SK-N-SH (cell line): Measurements from ENCODE around the gene CKS1B. TPM values are rescaled to one million over a fixed set of nuclear protein-coding genes. Genes with fewer than 3 reads are reported as not detected.
A peak's percentile ranks its signal among the peaks of the same experiment; 100 is the strongest.

ENCODE experiments used
- CTCF ChIA-PET: fragments of 300-600, 350-600 bp; formaldehyde crosslinking; extraction: SDS; loops from one replicate; lab custom pipeline; 2021; lab: Yijun Ruan, JAX
- POLR2A ChIA-PET: fragments of 350-600 bp; sonication (Branson Sonifier 250); formaldehyde crosslinking; extraction: SDS; loops from one replicate; lab custom pipeline; 2020; ENCODE audit warnings: antibody characterized with exemption, inconsistent platforms; lab: Yijun Ruan, JAX
- DNase-seq: peaks from one replicate; pipeline ENCODE4 v3.0.0; 2012
- H2AFZ ChIP-seq: fragments of 200-600 bp; sonication (generic); 2 replicates; pipeline ENCODE4 v1.8.1; 2016; ENCODE audit warnings: antibody characterized with exemption, mild to moderate bottlenecking, low read depth
- H3F3A ChIP-seq: fragments of 200-600 bp; sonication (generic); replicated peaks from 2 replicates; pipeline ENCODE3; 2016; ENCODE audit warnings: antibody characterized with exemption, mild to moderate bottlenecking; ENCODE audit not compliant: insufficient read depth
- H3K27ac ChIP-seq, 2 experiments: fragments of 200-500 bp in 1 of 2; fragments of 200-600 bp in 1 of 2; sonication (Bioruptor generic) in 1 of 2; sonication (generic), shearing (Covaris generic) in 1 of 2; 2 replicates each; pipeline versions ENCODE4 v1.5.1 to v1.6.1; 2014 to 2016; ENCODE audit warnings: low read depth in 2 of 2, inconsistent platforms in 1 of 2, low read length in 1 of 2, mild to moderate bottlenecking in 1 of 2, mixed read lengths in 1 of 2
- H3K27me3 ChIP-seq: fragments of 200-600 bp; sonication (generic), shearing (Covaris generic); 2 replicates; pipeline ENCODE4 v1.6.1; 2016; ENCODE audit warnings: mixed run types; ENCODE audit not compliant: insufficient read depth
- H3K36me3 ChIP-seq, 2 experiments: fragments of 200-500 bp in 1 of 2; fragments of 200-600 bp in 1 of 2; sonication (Bioruptor generic) in 1 of 2; sonication (generic) in 1 of 2; replicated peaks in 1 of 2; 2 replicates each; pipeline versions ENCODE3 to v1.5.1; 2014 to 2016; ENCODE audit warnings: low read length in 1 of 2, mild to moderate bottlenecking in 1 of 2; ENCODE audit not compliant: insufficient read depth in 2 of 2, control insufficient read depth in 1 of 2
- H3K4me1 ChIP-seq, 2 experiments: fragments of 200-500 bp in 1 of 2; fragments of 200-600 bp in 1 of 2; sonication (Bioruptor generic) in 1 of 2; sonication (generic), shearing (Covaris generic) in 1 of 2; 2 replicates each; pipeline versions ENCODE4 v1.5.1 to v1.6.1; 2014 to 2016; ENCODE audit warnings: low read depth in 1 of 2, low read length in 1 of 2, mixed run types in 1 of 2; ENCODE audit not compliant: insufficient read depth in 2 of 2, control insufficient read depth in 1 of 2
- H3K4me2 ChIP-seq: fragments of 200-600 bp; sonication (generic), shearing (Covaris generic); 2 replicates; pipeline ENCODE4 v1.6.1; 2017; ENCODE audit warnings: mixed run types
- H3K4me3 ChIP-seq, 2 experiments: fragments of 200-500 bp in 1 of 2; fragments of 200-600 bp in 1 of 2; sonication (Bioruptor generic) in 1 of 2; sonication (generic), shearing (Covaris generic) in 1 of 2; 2 replicates each; pipeline versions ENCODE4 v1.5.1 to v1.8.1; 2014 to 2016; ENCODE audit warnings: low read depth in 2 of 2, inconsistent platforms in 1 of 2, low read length in 1 of 2, mild to moderate bottlenecking in 1 of 2, mixed read lengths in 1 of 2, moderate library complexity in 1 of 2
- H3K79me2 ChIP-seq: fragments of 200-600 bp; sonication (generic); 2 replicates; pipeline ENCODE4 v1.8.1; 2017; ENCODE audit warnings: mild to moderate bottlenecking; ENCODE audit not compliant: insufficient read depth
- H3K9ac ChIP-seq: fragments of 200-600 bp; sonication (generic); 2 replicates; pipeline ENCODE4 v1.6.1; 2017; ENCODE audit warnings: mixed run types
- H3K9me2 ChIP-seq: fragments of 200-600 bp; sonication (generic); 2 replicates; pipeline ENCODE4 v1.6.1; 2017; ENCODE audit warnings: mixed run types
- H3K9me3 ChIP-seq: fragments of 200-600 bp; sonication (generic); 2 replicates; pipeline ENCODE4 v1.6.1; 2017; ENCODE audit warnings: mixed run types, mild to moderate bottlenecking, moderate library complexity
- H4K20me1 ChIP-seq: fragments of 200-600 bp; sonication (generic); 2 replicates; pipeline ENCODE4 v1.6.1; 2017; ENCODE audit warnings: mild to moderate bottlenecking, mixed run types; ENCODE audit not compliant: insufficient read depth
- CHD2 ChIP-seq: fragments of 150-350 bp; IDR thresholded peaks from 2 replicates; pipeline ENCODE4 v1.6.1; 2018; ENCODE audit warnings: low read length; ENCODE audit not compliant: partially characterized antibody
- ELF1 ChIP-seq: IDR thresholded peaks from 2 replicates; pipeline ENCODE4 v1.4.0; 2012
- FOXJ3 ChIP-seq: sonication (generic); formaldehyde crosslinking; IDR thresholded peaks from 2 replicates; pipeline ENCODE4 v1.5.1; 2020; ENCODE audit warnings: mild to moderate bottlenecking, missing genetic modification reagents
- FOXM1 ChIP-seq: IDR thresholded peaks from 2 replicates; pipeline ENCODE4 v1.4.0; 2012; ENCODE audit warnings: low read depth, mild to moderate bottlenecking
- GABPA ChIP-seq: IDR thresholded peaks from 2 replicates; pipeline ENCODE4 v1.4.0; 2012; ENCODE audit warnings: low read depth, mild to moderate bottlenecking
- GATA2 ChIP-seq: sonication (generic); formaldehyde crosslinking; IDR thresholded peaks from 2 replicates; pipeline ENCODE4 v1.5.0; 2020; ENCODE audit warnings: mild to moderate bottlenecking, missing genetic modification reagents
- NRF1 ChIP-seq: IDR thresholded peaks from 2 replicates; pipeline ENCODE4 v1.6.1; 2012; ENCODE audit warnings: low read depth, mild to moderate bottlenecking, low read length
- RCOR1 ChIP-seq: fragments of 150-350 bp; IDR thresholded peaks from 2 replicates; pipeline ENCODE4 v1.6.1; 2017; ENCODE audit warnings: antibody characterized with exemption, low read length
- RFX5 ChIP-seq: IDR thresholded peaks from 2 replicates; pipeline ENCODE4 v1.6.1; 2012; ENCODE audit warnings: mild to moderate bottlenecking, improper control_type of control experiment, low read length
- SMC3 ChIP-seq: IDR thresholded peaks from 2 replicates; pipeline ENCODE4 v1.6.1; 2012; ENCODE audit warnings: low read depth, low read length, improper control_type of control experiment
- TAF1 ChIP-seq: IDR thresholded peaks from 2 replicates; pipeline ENCODE4 v1.6.1; 2012; ENCODE audit warnings: low read depth, mild to moderate bottlenecking, low read length, moderate library complexity, borderline replicate concordance
- TEAD4 ChIP-seq: IDR thresholded peaks from 2 replicates; pipeline ENCODE4 v1.4.0; 2012; ENCODE audit warnings: mild to moderate bottlenecking, borderline replicate concordance; ENCODE audit not compliant: insufficient read depth
- WGBS: methylation state at CpG from one replicate; pipeline ENCODE4 v1.1.6; 2017; ENCODE audit warnings: low lambda C conversion rate; 5-methylcytosine and 5-hydroxymethylcytosine counted together
- polyA plus RNA-seq, 3 experiments: library from polyadenylated mRNA; depleted of rRNA; stranded (reverse); fragments of >200 nt; gene quantifications; 2 replicates each; pipeline ENCODE4 v1.2.3, GENCODE V29; 2012
- TF ChIP-seq, protein P1 (sequence below): IDR thresholded peaks from 2 replicates; pipeline ENCODE4 v1.4.0; 2012; ENCODE audit warnings: low read depth
- TF ChIP-seq, protein P2 (sequence below): fragments of 200-600 bp; sonication (generic); IDR thresholded peaks from 2 replicates; pipeline ENCODE4 v1.6.1; 2017; ENCODE audit warnings: antibody characterized with exemption, mild to moderate bottlenecking, moderate library complexity
- TF ChIP-seq, protein P3 (sequence below): IDR thresholded peaks from 2 replicates; pipeline ENCODE4 v1.4.0; 2012; ENCODE audit warnings: low read depth, borderline replicate concordance
- TF ChIP-seq, protein P4 (sequence below): IDR thresholded peaks from 2 replicates; pipeline ENCODE4 v1.6.1; 2012; ENCODE audit warnings: mild to moderate bottlenecking, low read depth, low read length, moderate library complexity

CKS1B gene
- polyA plus RNA-seq, 1 of the 3 experiments (the other 2 are of a cell fraction) = 308 TPM

DNA sequence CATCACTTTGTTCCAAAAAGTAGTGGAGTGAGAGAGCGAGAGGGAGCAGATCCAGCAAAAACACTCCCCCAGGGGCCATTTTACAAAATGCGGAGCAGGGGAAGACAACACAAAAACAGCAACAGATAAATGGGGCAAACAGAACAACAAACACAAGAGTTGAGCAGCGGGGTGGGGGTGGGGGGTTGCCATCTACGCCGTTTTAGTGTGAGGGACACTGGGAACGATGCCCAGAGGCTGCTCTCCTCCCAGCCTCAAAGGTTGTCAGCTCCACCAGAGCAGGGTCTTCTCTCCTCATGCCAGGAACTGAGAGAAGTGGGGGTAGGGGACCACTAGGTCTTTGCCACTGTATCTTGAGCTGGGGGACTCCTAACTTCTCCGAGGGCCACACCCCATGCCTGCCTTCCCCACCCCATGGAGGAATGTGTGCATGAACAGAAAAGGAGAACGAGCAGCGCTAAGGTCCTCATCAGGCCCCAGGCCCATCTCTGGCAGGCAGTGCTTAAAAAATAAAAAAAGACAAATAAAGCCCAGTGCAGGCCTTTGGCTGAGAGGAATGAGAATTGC is 17.3 kb upstream of the CKS1B start:
- no peaks in the 10 kb centered on the region for H3K9me3 ChIP-seq
- ChIA-PET CTCF (interaction anchor here (0.8 to 37.5 kb wide), 6 partner anchors 18 to 402 kb away, joined by 3 to 640 read pairs (median 7); partner anchors contain the start of genes LENEP and ZBTB7B), POLR2A (interaction anchor here (0.7 to 3.0 kb wide), 2 partner anchors 13 to 46 kb away, joined by 3 to 16 read pairs; partner anchors contain the start of gene SHC1)
- H3K9ac ChIP-seq = no peak overlapping the region
- H3K27ac ChIP-seq = peak overlapping the region in 1 of 2 experiments; percentile 91; a peak in 1 of 4 replicates
- peaks cover 0 to 51% of the 10 kb centered on the region in 2 experiments; a peak in 3 of 4 replicates for H3K4me1 ChIP-seq
- no peaks in the 10 kb centered on the region for H3K9me2 ChIP-seq
- H3F3A ChIP-seq = peaks cover 15% of the 10 kb centered on the region
- DNase-seq = no peak
- H3K4me2 ChIP-seq = peak overlapping the region; percentile 87
- H3K36me3 ChIP-seq = peaks cover 0 to 21% of the 10 kb centered on the region in 2 experiments
- no peaks in the 10 kb centered on the region for H4K20me1 ChIP-seq
- H3K27me3 ChIP-seq = no peaks in the 10 kb centered on the region
- H3K79me2 ChIP-seq = peaks cover 22% of the 10 kb centered on the region
- no peak overlapping the region for H3K4me3 ChIP-seq
- no peak overlapping the region for H2AFZ ChIP-seq
- TF ChIP-seq NRF1 (no peak), FOXM1 (no peak), ELF1 (no peak), SMC3 (no peak), CHD2 (no peak), TEAD4 (no peak), GABPA (no peak), RCOR1 (no peak), RFX5 (no peak), FOXJ3 (no peak), GATA2 (CRISPR knock-in tag) (no peak), TAF1 (no peak)
- TF ChIP-seq, protein P1, sequence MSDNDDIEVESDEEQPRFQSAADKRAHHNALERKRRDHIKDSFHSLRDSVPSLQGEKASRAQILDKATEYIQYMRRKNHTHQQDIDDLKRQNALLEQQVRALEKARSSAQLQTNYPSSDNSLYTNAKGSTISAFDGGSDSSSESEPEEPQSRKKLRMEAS = no peak
- TF ChIP-seq, protein P2, sequence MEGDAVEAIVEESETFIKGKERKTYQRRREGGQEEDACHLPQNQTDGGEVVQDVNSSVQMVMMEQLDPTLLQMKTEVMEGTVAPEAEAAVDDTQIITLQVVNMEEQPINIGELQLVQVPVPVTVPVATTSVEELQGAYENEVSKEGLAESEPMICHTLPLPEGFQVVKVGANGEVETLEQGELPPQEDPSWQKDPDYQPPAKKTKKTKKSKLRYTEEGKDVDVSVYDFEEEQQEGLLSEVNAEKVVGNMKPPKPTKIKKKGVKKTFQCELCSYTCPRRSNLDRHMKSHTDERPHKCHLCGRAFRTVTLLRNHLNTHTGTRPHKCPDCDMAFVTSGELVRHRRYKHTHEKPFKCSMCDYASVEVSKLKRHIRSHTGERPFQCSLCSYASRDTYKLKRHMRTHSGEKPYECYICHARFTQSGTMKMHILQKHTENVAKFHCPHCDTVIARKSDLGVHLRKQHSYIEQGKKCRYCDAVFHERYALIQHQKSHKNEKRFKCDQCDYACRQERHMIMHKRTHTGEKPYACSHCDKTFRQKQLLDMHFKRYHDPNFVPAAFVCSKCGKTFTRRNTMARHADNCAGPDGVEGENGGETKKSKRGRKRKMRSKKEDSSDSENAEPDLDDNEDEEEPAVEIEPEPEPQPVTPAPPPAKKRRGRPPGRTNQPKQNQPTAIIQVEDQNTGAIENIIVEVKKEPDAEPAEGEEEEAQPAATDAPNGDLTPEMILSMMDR = no peak
- TF ChIP-seq, protein P3, sequence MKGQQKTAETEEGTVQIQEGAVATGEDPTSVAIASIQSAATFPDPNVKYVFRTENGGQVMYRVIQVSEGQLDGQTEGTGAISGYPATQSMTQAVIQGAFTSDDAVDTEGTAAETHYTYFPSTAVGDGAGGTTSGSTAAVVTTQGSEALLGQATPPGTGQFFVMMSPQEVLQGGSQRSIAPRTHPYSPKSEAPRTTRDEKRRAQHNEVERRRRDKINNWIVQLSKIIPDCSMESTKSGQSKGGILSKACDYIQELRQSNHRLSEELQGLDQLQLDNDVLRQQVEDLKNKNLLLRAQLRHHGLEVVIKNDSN = no peak
- TF ChIP-seq, protein P4, sequence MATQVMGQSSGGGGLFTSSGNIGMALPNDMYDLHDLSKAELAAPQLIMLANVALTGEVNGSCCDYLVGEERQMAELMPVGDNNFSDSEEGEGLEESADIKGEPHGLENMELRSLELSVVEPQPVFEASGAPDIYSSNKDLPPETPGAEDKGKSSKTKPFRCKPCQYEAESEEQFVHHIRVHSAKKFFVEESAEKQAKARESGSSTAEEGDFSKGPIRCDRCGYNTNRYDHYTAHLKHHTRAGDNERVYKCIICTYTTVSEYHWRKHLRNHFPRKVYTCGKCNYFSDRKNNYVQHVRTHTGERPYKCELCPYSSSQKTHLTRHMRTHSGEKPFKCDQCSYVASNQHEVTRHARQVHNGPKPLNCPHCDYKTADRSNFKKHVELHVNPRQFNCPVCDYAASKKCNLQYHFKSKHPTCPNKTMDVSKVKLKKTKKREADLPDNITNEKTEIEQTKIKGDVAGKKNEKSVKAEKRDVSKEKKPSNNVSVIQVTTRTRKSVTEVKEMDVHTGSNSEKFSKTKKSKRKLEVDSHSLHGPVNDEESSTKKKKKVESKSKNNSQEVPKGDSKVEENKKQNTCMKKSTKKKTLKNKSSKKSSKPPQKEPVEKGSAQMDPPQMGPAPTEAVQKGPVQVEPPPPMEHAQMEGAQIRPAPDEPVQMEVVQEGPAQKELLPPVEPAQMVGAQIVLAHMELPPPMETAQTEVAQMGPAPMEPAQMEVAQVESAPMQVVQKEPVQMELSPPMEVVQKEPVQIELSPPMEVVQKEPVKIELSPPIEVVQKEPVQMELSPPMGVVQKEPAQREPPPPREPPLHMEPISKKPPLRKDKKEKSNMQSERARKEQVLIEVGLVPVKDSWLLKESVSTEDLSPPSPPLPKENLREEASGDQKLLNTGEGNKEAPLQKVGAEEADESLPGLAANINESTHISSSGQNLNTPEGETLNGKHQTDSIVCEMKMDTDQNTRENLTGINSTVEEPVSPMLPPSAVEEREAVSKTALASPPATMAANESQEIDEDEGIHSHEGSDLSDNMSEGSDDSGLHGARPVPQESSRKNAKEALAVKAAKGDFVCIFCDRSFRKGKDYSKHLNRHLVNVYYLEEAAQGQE = no peak
- 77% methylated on average over 9 of the region's 9 CpGs for WGBS
